ENCODE data around the gene ABCC1.
A peak's percentile ranks its signal among the peaks of the same experiment; 100 is the strongest.
"Not testable (repeated sequence)": the region's sequence is repeated elsewhere in the genome, so short reads cannot be mapped to it uniquely, and the experiment has no call there.

The ABCC1 gene

DNA sequence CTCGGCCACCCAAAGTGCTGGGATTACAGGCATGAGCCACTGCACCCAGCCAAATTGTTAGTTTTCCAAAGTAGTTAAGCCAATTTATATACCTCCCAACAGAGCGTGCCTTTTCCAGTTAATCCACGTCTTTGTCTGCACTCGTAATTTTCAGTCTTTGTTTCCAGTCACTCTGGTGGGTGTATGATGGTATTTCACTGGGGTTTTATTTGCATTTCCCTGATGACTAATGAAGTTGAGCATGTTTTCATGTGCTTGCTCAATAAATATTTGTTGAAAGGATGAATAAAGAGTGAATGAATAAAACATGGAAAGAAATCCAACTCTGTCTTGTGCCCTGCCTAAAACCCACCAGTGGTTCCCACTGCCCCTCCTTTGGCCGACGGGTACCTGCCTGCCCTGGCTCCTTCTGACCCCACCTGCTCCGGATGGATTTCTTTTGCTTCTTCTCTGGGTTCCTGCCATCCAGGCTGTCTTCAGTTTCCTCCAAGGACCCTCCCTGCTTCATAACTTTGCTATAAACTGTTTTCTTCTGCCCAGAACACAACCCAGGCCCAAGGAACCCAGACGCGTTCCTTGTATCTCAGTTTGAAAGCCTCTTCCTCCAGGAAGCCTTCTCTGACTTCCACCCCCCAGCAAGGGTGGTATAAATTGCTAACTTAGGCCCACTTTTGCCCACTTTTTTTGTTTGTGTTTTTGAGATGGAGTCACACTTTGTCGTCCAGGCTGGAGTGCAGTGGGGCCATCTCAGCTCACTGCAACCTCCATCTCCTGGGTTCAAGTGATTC is 3.0 kb upstream of the ABCC1 start:
- no peak for DNase-seq (ENCODE audit: low read depth)

DNA sequence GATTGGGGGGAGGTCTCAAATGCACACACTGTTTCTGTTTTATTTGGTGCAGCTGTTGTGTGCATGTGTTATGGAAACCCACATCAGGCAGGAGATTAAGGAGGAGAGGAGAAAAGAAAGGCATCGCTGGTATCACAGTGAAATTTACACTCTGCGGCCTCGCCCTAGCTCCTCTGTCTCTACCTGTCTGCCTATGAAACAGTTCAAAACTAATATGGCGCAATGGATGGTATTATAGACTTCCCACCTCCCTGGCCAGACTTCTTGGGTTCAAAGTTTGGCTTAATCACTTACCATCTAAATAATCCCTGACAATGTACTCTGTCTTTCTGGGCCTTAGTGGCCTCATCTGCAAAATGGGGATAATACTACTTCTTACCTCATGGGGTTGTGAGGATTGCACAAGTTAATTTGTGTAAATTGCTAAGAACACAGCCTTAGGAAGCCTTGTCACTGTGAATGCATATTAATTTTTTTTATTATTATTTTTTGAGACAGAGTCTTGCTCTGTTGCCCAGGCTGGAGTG is 1.4 kb upstream of the ABCC1 start:
- DNase-seq (ENCODE audit: low read depth), result no peak

DNA sequence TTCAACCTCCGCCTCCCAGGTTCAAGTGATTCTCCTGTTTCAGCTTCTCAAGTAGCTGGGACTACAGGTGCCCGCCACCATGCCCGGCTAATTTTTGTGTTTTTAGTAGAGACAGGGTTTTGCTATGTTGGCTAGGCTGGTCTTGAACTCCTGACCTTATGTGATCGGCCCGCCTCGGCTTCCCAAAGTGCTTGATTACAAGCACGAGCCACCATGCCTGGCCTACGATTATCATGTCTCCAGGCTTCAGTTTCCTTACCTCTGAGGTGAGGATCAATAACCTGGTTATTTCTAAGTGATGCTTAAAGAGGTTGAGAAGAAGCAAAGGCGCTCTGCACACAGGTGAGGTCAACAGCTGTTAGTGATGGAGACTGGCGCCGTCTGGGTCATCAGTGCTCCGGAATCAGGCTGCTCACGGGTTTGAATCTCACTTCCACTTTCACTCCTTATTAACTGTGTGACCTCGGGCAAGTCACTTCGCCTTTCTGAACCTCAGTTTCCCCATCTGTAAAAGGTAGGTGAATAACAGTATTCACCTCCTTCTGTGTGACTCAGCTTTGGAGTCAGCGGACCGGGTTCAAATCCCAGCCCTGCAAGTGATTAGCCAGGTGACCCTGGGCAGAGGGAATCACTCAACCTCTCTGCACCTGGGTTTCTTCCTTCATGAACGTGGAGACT is 745 bp upstream of the ABCC1 start:
- no peak for DNase-seq (ENCODE audit: low read depth)

DNA sequence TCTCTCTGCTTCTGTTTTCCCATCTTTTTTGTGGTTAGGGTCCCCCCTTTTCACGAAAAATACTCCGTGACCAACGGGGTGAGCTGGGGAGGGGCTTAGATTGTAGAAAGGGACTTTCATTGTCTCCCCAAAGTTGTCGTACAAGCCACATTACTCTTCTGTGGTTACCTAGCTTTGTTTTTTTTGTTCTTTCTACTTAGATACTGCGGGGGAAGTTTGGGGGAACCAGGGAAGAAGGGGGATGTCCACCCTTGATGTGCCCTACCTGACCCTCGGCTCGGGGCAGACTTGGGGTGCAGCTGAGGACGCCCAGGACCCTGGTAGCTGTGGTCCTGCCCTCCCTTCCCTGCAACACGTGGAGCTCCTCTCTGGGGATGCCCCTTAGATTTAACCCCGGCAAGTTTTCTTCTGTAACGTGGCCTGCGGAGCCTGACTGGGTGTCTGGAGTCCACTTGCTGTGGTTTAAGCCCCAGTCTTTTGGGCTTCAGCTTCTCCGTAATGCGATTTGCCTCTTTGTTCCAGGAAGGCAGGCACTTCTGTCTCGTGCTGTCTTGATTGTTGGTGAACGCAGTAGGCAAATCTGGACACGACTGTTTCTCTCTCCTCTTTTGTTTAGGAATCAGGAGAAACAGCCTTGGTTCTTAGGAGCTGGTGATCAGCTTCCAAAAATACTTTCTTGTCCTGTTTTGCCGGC is 892 bp downstream of the ABCC1 start:
- DNase-seq (ENCODE audit: low read depth), result peak; percentile 13

DNA sequence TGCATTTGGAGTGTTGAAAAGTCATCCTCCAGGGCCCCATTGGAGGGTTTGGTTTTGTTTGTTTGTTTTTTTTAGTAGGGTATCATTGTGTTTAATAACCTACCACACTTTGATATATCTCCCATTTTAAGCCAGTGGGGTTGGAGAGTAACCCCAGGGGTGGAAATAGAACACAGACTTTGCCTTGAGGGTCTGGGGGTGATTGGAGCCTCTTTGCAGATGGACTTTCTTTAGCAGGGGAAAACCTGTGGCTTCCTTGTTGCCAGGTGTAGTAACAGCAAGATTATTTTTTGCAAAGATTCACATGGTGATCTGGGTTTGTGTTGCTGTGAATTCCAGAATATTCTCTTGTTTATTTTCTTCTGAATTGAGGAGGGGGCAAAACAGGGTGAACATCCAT is 1.5 kb downstream of the ABCC1 start:
- no peak for DNase-seq (ENCODE audit: low read depth)

DNA sequence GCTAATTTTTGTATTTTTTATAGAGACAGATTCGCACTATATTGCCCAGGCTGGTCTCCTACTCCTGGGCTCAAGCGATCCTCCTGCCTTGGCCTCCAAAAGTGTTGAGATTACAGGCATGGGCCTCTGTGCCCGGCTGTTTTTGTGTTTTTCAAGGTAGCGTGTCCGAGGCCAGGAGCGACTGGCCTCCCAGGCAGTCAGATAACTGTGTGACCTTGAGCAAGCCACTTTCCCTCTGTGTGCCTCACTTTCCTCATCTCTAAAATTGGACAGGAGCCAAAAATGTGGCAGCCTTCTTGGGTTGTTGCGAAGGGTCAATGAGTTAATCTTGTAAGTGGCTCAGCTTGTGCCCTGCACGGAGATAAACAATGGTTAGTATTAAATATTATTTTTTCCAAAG is 2.4 kb downstream of the ABCC1 start:
- no peak for DNase-seq (ENCODE audit: low read depth)

DNA sequence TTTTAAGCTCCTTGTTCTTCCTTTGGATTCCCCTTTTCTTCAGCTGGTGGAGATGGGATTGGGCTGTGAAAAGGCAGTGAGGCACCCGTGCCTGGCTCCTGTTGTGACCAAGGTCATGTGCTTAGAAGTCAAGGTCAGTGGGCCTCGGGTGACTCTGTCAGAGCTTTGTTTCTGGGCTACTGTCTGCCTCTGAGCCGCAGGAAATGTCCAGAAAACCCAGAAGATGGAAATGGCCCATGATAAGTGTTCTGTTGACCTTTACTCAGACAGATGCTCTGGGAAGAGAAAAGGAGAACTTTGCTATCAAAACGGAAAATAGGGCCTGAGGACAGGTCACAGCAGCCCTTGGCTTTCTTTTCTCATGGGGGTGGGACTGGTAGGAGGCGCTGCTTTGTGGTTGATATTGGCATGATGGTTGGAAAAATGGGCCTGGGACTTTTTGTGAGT is 2.9 kb downstream of the ABCC1 start:
- no peak for DNase-seq (ENCODE audit: low read depth)

DNA sequence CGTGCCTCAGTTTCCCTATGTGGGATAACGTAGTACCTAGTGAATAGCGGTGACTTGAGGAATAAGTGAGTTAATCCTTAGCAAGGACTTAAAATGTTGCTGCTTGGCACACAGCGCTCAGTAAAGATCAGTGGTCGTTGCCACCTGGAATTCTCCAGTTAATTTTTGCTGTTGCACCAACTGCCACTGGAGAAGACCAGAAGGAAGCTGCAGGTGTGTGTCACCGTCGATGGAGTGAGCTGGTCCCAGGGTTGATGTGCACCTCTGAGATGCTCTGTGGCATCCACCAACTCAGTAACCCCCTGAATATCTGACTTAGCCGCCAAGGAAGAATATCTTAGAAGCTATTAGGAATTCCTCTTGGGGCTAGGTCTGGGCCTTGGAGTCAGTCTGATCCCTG is 4.1 kb downstream of the ABCC1 start:
- no peak for DNase-seq (ENCODE audit: low read depth)

DNA sequence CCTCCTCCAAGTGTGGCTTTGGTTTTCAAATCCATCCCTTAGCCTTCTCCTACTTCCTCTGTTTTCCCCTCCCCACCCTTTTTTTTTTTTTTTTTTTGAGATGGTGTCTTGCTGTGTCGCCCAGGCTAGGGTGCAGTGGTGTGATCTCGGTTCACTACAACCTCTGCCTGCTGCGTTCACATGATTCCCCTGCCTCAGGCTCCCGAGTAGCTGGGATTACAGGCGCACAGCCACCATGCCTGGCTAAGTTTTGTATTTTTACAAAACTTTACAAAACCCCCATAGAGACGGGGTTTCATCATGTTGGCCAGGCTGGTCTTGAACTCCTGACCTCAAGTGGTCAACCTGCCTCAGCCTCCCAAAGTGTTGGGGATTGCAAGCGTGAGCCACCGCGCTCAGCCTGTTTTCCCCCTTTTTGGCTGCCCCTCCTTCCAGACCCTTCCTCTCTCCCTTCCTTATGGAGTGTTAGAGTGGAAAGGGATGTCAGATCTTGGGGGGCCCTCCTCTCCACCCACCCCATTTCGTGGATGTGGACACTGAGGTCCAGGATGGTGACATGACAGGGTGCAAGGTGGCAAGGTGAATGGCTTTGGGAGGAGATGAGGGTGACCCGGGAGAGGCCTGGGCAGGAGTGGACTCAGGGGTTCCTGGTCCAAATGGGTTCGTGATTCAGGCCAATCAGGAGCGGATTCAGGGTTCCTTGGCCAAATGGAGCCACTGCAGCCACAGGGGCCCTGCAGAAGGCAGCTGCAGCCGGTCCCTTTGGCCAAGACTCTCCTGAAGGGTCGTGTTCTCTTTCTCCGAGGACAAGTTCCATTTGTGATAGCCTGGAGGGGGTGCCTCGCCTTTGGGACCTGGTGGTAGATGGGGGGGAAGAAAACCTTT is 4.8 kb downstream of the ABCC1 start:
- no peak for DNase-seq (ENCODE audit: low read depth)

DNA sequence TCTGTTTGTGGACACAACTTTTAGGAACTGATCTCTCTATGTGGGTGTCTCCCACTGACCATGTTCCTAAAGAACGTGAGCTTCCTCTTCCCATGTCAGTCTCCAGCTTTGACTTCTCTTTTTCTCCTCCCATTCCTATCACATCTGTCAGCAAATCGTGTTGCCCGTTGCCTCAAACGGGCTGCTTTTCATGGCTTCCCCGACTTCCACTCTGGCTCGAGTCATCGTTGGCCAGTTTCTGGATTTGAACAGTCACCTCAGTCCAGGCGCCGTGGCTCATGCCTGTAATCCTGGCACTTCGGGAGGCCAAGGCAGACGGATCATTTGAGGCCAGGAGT is 5.4 kb downstream of the ABCC1 start:
- no peak for DNase-seq (ENCODE audit: low read depth)

DNA sequence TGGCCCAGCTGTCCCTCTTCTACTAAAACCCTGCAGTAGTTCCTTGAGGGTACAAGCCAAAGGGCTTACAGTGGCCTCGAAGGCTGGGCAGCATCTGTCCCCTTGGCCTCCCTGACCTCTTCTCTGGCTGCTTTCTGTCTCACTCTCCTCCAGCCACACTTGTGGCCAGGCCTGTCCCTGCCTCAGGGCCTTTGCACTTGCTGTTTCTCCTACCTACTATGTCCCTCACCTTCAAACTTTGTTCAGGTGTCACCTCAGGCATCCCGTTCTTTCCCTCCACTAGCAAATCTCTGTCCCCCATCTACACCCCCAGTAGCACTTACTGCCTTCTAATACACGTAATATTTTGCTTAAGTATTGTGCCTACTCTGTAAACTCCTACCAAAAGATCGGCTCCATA is 6.0 kb downstream of the ABCC1 start:
- DNase-seq (ENCODE audit: low read depth), result no peak

DNA sequence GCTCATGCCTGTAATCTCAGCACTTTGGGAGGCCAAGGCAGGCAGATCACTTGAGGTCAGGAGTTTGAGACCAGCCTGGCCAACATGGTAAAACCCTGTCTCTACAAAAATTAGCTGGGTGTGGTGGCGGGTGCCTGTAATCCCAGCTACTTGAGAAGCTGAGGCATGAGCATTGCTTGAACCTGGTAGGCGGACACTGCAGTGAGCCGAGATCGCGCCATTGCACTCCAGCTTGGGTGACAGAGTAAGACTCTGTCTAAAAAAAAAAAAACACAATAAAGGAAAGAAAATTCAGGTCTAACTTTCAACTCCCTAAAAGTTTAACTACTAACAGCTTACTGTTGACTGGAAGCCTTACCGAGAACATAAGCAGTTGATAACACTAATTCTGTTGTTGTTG is 6.7 kb downstream of the ABCC1 start:
- DNase-seq (ENCODE audit: low read depth), result not testable (repeated sequence)

DNA sequence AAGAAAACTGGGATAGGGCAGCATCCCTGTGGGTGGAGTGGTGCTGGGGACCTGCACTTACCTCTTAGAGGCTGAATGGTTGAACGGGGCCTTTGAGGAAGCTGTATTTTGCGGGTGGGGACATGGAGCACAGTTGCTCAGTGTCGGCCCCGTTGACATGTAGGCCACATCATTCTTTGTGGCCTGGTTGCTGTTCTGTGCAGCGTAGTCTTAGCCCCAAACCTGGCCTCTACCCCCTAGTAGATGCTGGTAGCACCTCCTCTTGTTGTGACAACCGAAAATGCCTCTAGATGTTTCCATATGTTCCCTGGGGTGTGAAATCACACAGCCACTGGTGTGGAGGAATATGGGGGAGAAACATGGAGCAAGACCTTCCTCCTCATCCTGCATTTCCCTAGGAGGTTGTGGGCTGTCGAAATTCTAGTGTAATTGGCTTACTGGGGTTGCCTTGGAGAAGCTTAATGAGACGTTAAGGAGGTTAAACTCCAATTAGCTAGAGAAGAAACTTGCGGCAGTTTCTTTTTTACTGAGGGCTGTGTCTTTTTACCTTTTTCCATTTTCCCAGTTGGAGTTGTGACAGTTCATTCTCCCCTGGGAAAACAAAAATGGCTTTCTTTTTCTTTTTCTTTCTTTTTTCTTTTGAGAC is 9.4 kb downstream of the ABCC1 start:
- no peak for DNase-seq (ENCODE audit: low read depth)

DNA sequence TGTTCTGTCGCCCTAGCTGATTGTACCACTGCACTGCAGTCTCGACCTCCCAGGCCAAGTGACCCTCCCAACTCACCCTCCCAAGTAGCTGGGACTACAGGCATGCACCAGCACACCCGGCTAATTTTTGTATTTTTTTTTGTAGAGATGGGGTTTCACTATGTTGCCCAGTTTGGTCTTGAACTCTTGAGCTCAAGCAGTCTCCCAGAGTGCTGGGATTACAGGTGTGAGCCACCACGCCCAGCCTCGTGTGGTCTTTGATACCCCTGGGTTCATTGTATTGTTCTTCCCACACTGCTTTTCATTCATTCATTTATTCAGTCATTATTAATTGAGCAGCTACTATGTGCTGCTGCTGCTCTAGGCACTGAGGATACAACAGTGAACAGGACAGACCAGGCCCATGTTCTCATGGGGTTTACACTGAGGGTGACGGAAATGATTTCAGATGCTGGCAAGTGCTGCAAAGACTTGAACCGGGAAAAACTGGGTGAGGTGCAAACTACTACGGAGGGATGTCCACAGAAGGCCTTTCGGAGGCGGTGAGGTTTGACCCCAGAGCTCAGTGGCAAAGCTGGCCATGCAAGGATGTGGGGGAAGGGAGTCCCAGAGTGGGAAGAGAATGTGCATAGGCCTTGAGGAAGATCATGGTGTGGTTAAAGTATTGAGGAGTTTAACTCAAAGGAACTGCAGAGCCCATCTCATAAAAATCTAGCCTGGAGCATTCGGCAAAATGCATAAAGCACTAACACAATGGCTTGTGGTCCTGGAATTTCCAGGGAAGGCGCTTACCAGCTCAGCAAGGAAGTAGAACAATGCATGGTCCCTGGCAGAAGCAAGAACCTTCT is 10.9 kb downstream of the ABCC1 start:
- DNase-seq (ENCODE audit: low read depth), result no peak

DNA sequence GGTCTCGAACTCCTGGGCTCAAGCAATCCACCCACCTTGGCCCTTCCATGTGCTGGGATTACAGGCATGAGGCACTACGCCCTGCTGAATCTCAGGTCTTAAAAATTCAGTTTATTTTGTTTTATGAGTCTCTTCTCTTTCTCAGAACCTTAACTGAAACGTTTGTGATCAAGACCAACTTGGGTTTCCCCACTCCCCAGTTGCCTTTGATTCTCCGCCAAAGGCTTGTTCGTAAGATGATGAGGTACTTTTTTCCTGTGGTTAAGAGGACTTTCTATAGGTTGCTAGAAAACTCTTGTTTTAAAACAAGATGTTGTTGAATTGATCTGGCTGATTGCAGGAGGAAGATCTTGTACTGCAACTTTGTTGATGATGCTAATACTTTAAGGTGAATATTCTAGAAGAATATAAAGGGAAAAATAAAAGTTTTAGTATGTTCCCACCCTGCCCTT is 11.7 kb downstream of the ABCC1 start:
- peak; percentile 12 for DNase-seq (ENCODE audit: low read depth)

DNA sequence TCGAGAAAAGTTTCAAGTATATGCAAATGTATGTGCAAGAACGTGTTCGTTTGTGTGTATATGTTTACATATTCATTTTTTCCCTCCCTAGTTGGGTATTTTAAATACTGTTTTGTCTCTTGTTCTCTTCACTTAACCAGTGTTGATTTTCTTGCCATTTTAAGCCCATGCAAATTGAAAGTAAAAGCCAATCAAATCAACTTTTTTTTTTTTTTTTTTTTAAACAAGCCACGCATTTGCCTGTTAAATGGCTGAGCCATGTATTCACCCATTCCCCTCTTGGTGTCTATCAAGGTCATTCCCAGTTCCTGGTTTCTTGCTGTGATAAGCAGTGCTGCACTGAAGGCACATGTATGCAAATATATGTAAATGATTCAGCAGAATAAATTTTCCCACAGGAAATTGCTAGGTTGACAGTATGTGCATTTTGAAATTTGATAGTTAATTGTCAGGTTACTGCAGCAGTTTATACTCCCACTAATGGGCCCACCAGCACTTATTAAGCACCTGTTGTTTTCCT is 12.2 kb downstream of the ABCC1 start:
- no peak for DNase-seq (ENCODE audit: low read depth)

DNA sequence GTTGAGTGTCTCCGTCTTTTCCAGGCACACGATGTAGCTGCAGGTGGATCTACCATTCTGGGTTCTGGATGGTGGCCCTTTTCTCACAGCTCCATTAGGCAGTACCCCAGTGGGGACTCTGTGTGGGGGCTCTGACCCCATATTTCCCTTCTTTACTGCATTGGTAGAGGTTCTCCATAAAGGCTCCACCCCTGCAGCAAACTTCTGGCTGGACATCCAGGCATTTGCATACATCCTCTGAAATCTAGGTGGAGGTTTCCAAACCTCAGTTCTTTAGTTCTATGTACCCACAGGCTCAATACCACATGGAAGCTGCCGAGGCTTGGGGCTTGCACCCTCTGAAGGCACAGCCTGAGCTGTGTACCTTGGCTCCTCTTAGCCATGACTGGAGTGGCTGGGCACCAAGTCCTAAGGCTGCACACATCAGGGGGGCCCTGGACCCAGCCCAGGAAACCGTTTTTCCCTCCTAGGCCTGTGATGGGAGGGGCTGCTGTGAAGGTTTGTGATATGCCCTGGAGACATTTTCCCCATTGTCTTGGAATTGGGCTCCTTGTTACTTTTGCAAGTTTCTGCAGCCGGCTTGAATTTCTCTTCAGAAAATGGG is 14.0 kb downstream of the ABCC1 start:
- DNase-seq (ENCODE audit: low read depth), result no peak

DNA sequence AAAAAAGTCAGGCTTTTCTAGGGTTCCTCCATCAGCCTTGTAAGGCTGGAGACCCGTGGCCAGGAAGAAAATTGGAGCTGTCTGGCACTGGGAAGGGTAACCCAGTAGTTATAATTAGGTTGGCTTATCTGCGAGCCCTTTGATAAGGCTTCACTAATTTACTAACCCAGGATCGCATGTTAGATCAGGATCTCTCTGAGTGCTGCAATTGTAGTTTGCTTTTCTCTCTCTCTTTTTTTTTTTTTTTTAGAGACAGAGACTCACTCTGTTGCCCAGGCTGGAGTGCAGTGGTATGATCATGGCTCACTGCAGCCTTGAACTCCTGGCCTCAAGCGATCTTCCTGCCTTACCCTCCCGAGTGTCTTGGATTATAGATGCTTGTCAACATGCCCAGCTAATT is 17.0 kb downstream of the ABCC1 start:
- DNase-seq (ENCODE audit: low read depth), result no peak

DNA sequence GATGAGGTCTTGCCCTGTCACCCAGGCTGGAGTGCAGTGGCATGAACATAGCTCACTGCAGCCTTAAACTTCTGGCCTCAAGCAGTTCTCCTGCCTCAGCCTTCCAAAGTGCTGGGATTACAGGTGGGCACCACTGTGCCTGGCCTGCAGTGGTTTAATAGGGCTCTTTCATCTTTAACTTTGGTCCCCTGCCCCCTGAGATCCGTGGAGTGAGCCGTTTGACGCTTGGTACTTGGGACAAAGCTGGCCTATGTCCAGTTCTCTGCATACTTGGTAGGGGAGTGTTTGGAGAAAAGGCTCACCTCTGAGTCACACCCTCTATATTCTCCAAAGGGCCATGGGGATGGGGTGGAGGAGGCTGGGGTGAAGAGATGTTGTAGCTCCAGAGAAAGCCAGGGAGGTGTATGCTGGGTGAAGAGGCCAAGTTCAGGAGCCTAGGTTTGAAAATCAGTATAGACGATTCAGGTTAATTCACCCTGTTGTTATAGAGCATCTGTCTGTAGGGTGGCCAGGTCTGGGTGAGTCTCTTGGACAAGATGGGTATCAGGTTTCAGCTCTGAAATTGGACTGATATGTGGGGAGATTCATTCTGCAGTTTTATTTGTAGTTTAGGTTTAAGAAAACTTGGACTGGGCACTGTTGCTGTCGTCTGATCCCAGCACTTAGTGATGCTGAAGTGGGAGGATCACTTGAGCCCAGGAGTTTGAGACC is 17.6 kb downstream of the ABCC1 start:
- no peak for DNase-seq (ENCODE audit: low read depth)

All from stimulated activated CD8-positive, alpha-beta memory T cell treated with anti-CD3 and anti-CD28 coated beads, Interleukin-15, amount 100 ng/mL, for 24 hours (primary cell).